Testis (tissue), 2 donors: ENCODE results near the gene LRMDA.

ENCODE experiments used
- CTCF ChIP-seq, 3 experiments: fragments of 450-650 bp in 2 of 3; fragments of 200-600 bp in 1 of 3; sonication (generic) in 1 of 3; IDR thresholded peaks; one replicate each; pipeline ENCODE4 v1.5.1; 2016 to 2019; ENCODE audit warnings: antibody characterized with exemption in 3 of 3, mild to moderate bottlenecking in 2 of 3, moderate library complexity in 1 of 3
- POLR2A ChIP-seq: fragments of 450-650 bp; IDR thresholded peaks from one replicate; pipeline ENCODE4 v1.6.1; 2017; ENCODE audit warnings: antibody characterized with exemption, mild to moderate bottlenecking, moderate library complexity

GRCh38 chr10:75851580-75852345, 420.3 kb downstream of the LRMDA start:
- TF ChIP-seq CTCF (IDR thresholded peaks at IDR 0.05): no peak
- TF ChIP-seq POLR2A: no peak
